OCI-LY7 (cell line): Measurements from ENCODE around the gene TSPAN7. TPM values are rescaled to one million over a fixed set of nuclear protein-coding genes. Genes with fewer than 3 reads are reported as not detected.

Experiments used
- BruUV-seq: library from RNA; stranded (reverse); fragments of 400-500 nt; replicated peaks from 2 replicates; lab custom pipeline; 2021; lab: Mats Ljungman, UMichigan
- CTCF ChIA-PET: fragments of 300-600 bp; sonication (Branson Sonifier 250); formaldehyde crosslinking; loops from one replicate; lab custom pipeline; 2022; ENCODE audit warnings: antibody characterized with exemption; ENCODE audit not compliant: unreplicated experiment; lab: Charles Lee
- POLR2A ChIA-PET: fragments of 300-600 bp; sonication (Branson Sonifier 250); formaldehyde crosslinking; loops from one replicate; lab custom pipeline; 2022; ENCODE audit warnings: antibody characterized with exemption; lab: Charles Lee
- DNase-seq: peaks from one replicate; pipeline ENCODE4 v3.0.0-alpha.2; 2015; ENCODE audit warnings: low spot score
- H2AFZ ChIP-seq: fragments of 200-600 bp; sonication (generic), shearing (Covaris generic); 2 replicates; pipeline ENCODE4 v1.6.1; 2014; ENCODE audit warnings: mild to moderate bottlenecking, antibody characterized with exemption, low read length, moderate library complexity
- H3K27ac ChIP-seq: fragments of 200-600 bp; sonication (generic); 2 replicates; pipeline ENCODE4 v1.5.1; 2014; ENCODE audit warnings: mixed run types, low read depth, mild to moderate bottlenecking, moderate library complexity, low read length, inconsistent platforms; ENCODE audit not compliant: poor library complexity, severe bottlenecking
- H3K36me3 ChIP-seq: fragments of 200-600 bp; sonication (generic); 2 replicates; pipeline ENCODE4 v1.6.1; 2014; ENCODE audit warnings: mild to moderate bottlenecking, antibody characterized with exemption, low read length, moderate library complexity, mixed read lengths; ENCODE audit not compliant: insufficient read depth
- H3K4me1 ChIP-seq: fragments of 200-600 bp; sonication (generic); 2 replicates; pipeline ENCODE4 v1.5.1; 2014; ENCODE audit warnings: mild to moderate bottlenecking, low read length; ENCODE audit not compliant: insufficient read depth, poor library complexity, severe bottlenecking
- H3K4me2 ChIP-seq: fragments of 200-600 bp; sonication (generic); 2 replicates; pipeline ENCODE4 v1.6.1; 2014; ENCODE audit warnings: mild to moderate bottlenecking, low read length
- H3K4me3 ChIP-seq: fragments of 200-600 bp; sonication (generic); 2 replicates; pipeline ENCODE4 v1.5.1; 2014; ENCODE audit warnings: mild to moderate bottlenecking, low read depth, low read length; ENCODE audit not compliant: poor library complexity, severe bottlenecking
- H3K79me2 ChIP-seq: fragments of 200-600 bp; sonication (generic); 2 replicates; pipeline ENCODE4 v1.6.1; 2016; ENCODE audit warnings: low read depth, mild to moderate bottlenecking, low read length, moderate library complexity, mixed read lengths; ENCODE audit not compliant: insufficient read depth
- H3K9me2 ChIP-seq: fragments of 200-600 bp; sonication (generic); 2 replicates; pipeline ENCODE4 v1.6.1; 2016; ENCODE audit warnings: mild to moderate bottlenecking, low read length, mixed read lengths; ENCODE audit not compliant: insufficient read depth
- H3K9me3 ChIP-seq: fragments of 200-600 bp; sonication (generic); 2 replicates; pipeline ENCODE4 v1.6.1; 2014; ENCODE audit warnings: mild to moderate bottlenecking, mixed run types, low read length, mixed read lengths
- H4K20me1 ChIP-seq: fragments of 200-600 bp; sonication (generic); 2 replicates; pipeline ENCODE4 v1.6.1; 2014; ENCODE audit warnings: mild to moderate bottlenecking, antibody characterized with exemption, low read length, moderate library complexity, mixed read lengths; ENCODE audit not compliant: insufficient read depth
- CTCF ChIP-seq: fragments of 200-600 bp; sonication (generic); conservative IDR thresholded peaks from 2 replicates; pipeline ENCODE4 v1.5.1; 2014; ENCODE audit warnings: mild to moderate bottlenecking, antibody characterized with exemption, low read length, moderate library complexity, mixed read lengths
- EZH2phosphoT487 ChIP-seq: fragments of 200-600 bp; sonication (generic); IDR thresholded peaks from 2 replicates; pipeline ENCODE4 v1.6.1; 2018; ENCODE audit warnings: low read depth, borderline replicate concordance, mild to moderate bottlenecking, mixed run types, antibody characterized with exemption, low read length, moderate library complexity, mixed read lengths
- intact Hi-C: fragments of 100-400 bp; cut with micrococcal nuclease; formaldehyde crosslinking; loops from one replicate; pipeline ENCODE4 v1.10.0; 2022; ENCODE audit not compliant: unreplicated experiment
- small RNA-seq: library from RNA; depleted of rRNA; stranded (forward); fragments of <200 nt; gene quantifications from one replicate; pipeline ENCODE3, GENCODE V24; 2014
- total RNA-seq, 2 experiments: library from RNA; depleted of rRNA in 1 of 2; stranded (reverse); fragments of >200 nt in 1 of 2; shearing (Covaris generic) in 1 of 2; gene quantifications; 2 replicates each; pipeline ENCODE4 v1.2.3, GENCODE V29; 2014 to 2022

The TSPAN7 gene
- total RNA-seq, 2 experiments from 2014 or later = not detected

- intact Hi-C loops = no loop called here
- Histone ChIP-seq H3K27ac (no peak overlapping the region), H3K9me2 (no peaks in the 10 kb centered on the region), H2AFZ (no peak overlapping the region), H3K4me2 (no peak overlapping the region), H4K20me1 (no peaks in the 10 kb centered on the region), H3K36me3 (no peaks in the 10 kb centered on the region), H3K9me3 (no peaks in the 10 kb centered on the region), H3K4me1 (no peaks in the 10 kb centered on the region), H3K4me3 (no peak overlapping the region), H3K79me2 (no peaks in the 10 kb centered on the region)
- POLR2A ChIA-PET = no interaction called here
- CTCF ChIA-PET = no interaction called here
- no peak for DNase-seq
- no peak for TF ChIP-seq CTCF
- TF ChIP-seq EZH2phosphoT487 = no peak
- no TSS peak for BruUV-seq
Observed at GRCh38 chrX:38726612-38727011, 165.3 kb downstream of the TSPAN7 start.

GRCh38 chrX:38727668-38728067, 166.3 kb downstream of the TSPAN7 start:
- intact Hi-C loops = no loop called here
- ChIA-PET CTCF (no interaction called here), POLR2A (no interaction called here)
- BruUV-seq = no TSS peak
- H2AFZ ChIP-seq = no peak overlapping the region
- no peaks in the 10 kb centered on the region for H3K79me2 ChIP-seq
- no peaks in the 10 kb centered on the region for H4K20me1 ChIP-seq
- H3K4me1 ChIP-seq = no peaks in the 10 kb centered on the region
- no peak overlapping the region for H3K4me3 ChIP-seq
- H3K27ac ChIP-seq = no peak overlapping the region
- no peaks in the 10 kb centered on the region for H3K9me2 ChIP-seq
- H3K36me3 ChIP-seq = no peaks in the 10 kb centered on the region
- no peak for DNase-seq
- no peaks in the 10 kb centered on the region for H3K9me3 ChIP-seq
- no peak overlapping the region for H3K4me2 ChIP-seq
- no peak for TF ChIP-seq EZH2phosphoT487
- TF ChIP-seq CTCF = no peak

- Histone ChIP-seq H4K20me1 (no peaks in the 10 kb centered on the region), H3K36me3 (no peaks in the 10 kb centered on the region), H3K4me1 (no peaks in the 10 kb centered on the region), H3K27ac (no peak overlapping the region), H3K9me2 (no peaks in the 10 kb centered on the region), H3K4me2 (no peak overlapping the region), H3K4me3 (no peak overlapping the region), H2AFZ (no peak overlapping the region), H3K9me3 (no peaks in the 10 kb centered on the region), H3K79me2 (no peaks in the 10 kb centered on the region)
- no peak for DNase-seq
- no TSS peak for BruUV-seq
- TF ChIP-seq CTCF (no peak), EZH2phosphoT487 (no peak)
- intact Hi-C loops = no loop called here
- ChIA-PET POLR2A (no interaction called here), CTCF (no interaction called here)
Observed at GRCh38 chrX:38732866-38733265, 171.5 kb downstream of the TSPAN7 start.

Small RNA genes within 50 kb of the gene (small RNA-seq; reads per million reads assigned to genes)
- not detected for gene RNU7-7P

Other genes with a start within 250 kb of the TSPAN7 start
- 11.6 and 18.2 TPM in 2 replicates for gene RPGR, start 234.0 kb upstream of the TSPAN7 start, total RNA-seq (2014; rRNA removed; shearing (Covaris generic))
- 12.4 and 21.6 TPM in 2 replicates for gene RPGR, start 234.0 kb upstream of the TSPAN7 start, total RNA-seq (2022)
- not detected in 2 replicates for gene OTC, start 208.9 kb upstream of the TSPAN7 start, total RNA-seq (2014; rRNA removed; shearing (Covaris generic))
- not detected in 2 replicates for gene OTC, start 208.9 kb upstream of the TSPAN7 start, total RNA-seq (2022)
- gene MID1IP1, start 239.9 kb downstream of the TSPAN7 start, total RNA-seq (2014; rRNA removed; shearing (Covaris generic)) = 88.6 and 92.7 TPM in 2 replicates
- gene MID1IP1, start 239.9 kb downstream of the TSPAN7 start, total RNA-seq (2022) = 80.4 and 83.4 TPM in 2 replicates